ENCODE data around the gene SLC7A5. TPM values are rescaled to one million over a fixed set of nuclear protein-coding genes. Genes with fewer than 3 reads are reported as not detected.
A peak's percentile ranks its signal among the peaks of the same experiment; 100 is the strongest.
"Not testable (repeated sequence)": the region's sequence is repeated elsewhere in the genome, so short reads cannot be mapped to it uniquely, and the experiment has no call there.

The SLC7A5 gene
- polyA plus RNA-seq, 2 of the 4 experiments (the other 2 are of a cell fraction), result 265 to 972 TPM

DNA sequence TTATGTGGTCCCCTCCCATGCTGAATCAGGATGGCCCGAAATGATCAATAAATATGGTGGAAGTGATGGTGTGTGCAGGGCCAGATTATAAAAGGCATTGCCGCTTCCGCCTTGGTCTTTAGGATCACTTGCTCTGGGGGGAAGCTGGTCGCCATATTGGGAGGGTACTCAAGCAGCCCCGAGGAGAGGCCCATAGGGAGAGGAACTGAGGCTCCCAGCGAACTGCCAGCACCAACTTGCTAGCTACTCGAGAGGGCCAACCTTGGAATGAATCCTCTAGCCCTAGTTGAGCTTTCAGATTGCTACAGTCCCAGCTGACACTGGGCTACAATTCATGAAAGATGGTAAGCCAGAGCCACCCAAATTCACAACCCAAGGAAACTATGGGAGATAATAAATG is 19.0 kb upstream of the SLC7A5 start:
- H3K4me1 ChIP-seq; FAIRE-seq; DNase-seq (ENCODE audit: low read depth in 1 of 2, low spot score in 1 of 2); H3K4me3 ChIP-seq; H3K27ac ChIP-seq; H3K9me3 ChIP-seq; POLR2A ChIA-PET; H3K4me2 ChIP-seq; ATAC-seq: not testable (repeated sequence)
- WGBS (ENCODE audit: missing lambda C conversion rate), result 79% methylated on average over 7 of the region's 7 CpGs
- CTCF ChIA-PET, result interaction anchor here (0.6 to 2.5 kb wide), 5 partner anchors 12 to 297 kb away, joined by 4 to 7 read pairs (median 6); no protein-coding TSS in a partner anchor

DNA sequence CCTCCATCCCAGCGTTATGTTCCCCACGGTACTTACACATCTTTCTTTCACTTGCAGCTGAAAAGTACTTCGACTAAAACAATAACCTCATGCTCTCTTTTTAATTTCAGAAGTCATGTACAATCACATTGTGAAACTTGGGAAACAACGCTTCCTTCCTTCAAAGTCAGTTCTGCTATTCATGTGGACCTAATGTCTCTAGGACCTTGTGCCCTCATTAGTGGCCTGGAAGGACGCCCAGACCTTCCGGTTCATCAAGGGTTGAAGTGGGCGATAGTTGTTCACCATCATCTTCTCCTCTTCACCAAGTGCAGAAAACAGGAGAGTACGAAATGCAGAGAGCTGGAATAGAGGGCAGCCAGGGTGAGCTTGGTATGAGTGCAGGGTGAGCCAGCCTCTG is 18.6 kb upstream of the SLC7A5 start:
- H3K9me3 ChIP-seq; POLR2A ChIA-PET; H3K27ac ChIP-seq; DNase-seq (ENCODE audit: low read depth in 1 of 2, low spot score in 1 of 2); H3K4me3 ChIP-seq; ATAC-seq; FAIRE-seq; H3K4me1 ChIP-seq; H3K4me2 ChIP-seq: not testable (repeated sequence)
- CTCF ChIA-PET, result interaction anchor here (1.3 to 2.1 kb wide), 3 partner anchors 13 to 108 kb away, joined by 5 to 7 read pairs (median 6); no protein-coding TSS in a partner anchor
- 68% methylated on average over 8 of the region's 8 CpGs for WGBS (ENCODE audit: missing lambda C conversion rate)

DNA sequence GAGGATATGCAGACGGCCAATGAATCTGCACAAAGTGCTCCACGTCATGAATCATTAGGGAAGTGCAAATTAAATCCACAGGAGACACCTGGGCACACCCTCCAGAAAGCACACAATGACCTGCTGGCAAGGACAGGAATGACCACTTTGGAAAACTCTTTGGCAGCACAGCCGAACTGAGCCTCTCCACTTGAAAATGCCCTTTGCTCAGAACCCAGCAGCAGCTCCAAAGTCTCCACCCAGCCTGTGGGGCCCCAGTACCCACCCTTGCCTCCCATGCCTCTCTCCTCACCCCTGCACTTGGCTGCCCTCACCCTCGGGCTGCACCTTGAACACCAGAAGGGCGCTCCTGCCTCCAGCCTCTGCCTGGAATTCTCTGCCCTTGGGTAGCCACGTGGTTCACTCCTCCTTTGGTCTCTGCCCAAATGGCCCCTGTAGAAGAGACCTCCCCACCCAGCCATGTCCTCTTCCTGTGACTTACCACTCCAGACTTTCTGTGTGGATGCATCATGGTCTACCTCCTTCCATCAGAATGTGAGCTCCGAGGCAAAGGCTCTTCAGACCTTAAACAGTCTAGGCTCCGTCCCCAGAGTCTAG is 16.2 kb upstream of the SLC7A5 start:
- H3K4me2 ChIP-seq; FAIRE-seq; DNase-seq (ENCODE audit: low read depth in 1 of 2, low spot score in 1 of 2); POLR2A ChIA-PET; H3K27ac ChIP-seq; H3K4me1 ChIP-seq; H3K4me3 ChIP-seq; H3K9me3 ChIP-seq: not testable (repeated sequence)
- ATAC-seq, result peak; percentile 51 to 55
- WGBS (ENCODE audit: missing lambda C conversion rate), result 50% methylated on average over 8 of the region's 8 CpGs
- CTCF ChIA-PET, result interaction anchor here (1.7 kb wide), 1 partner anchor 182 kb away, joined by 3 read pairs; no protein-coding TSS in a partner anchor

DNA sequence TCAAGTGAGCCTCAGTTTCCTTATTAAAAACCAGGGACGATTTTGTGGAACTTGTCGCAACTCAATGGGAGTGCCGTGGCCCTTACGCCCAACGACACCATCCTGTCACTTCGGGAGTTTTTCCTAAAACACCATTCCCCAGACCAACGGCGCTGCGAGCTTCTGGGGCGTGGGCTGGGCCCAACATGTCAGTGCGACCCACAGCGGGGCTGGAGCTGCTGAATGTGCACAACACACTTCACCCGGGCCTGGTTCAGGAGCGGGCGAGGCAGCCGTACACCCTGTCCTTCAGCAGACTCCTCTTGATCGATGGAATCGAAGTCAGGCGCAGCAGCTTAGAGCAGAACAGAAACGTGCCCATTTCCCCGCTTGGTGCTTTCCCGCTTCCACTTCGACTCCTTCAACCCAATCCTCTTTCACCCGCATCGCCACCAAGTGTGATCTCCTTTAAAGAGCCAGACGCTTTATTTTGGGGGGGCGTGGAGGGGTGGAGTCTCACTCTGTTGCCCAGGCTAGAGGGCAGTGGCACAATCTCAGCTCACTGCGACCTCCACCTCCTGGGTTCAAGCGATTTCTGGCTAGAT is 13.2 kb upstream of the SLC7A5 start:
- H3K4me1 ChIP-seq, result no peaks in the 10 kb centered on the region
- no peak overlapping the region for H3K27ac ChIP-seq
- DNase-seq (ENCODE audit: low read depth in 1 of 2, low spot score in 1 of 2), result no peak
- H3K9me3 ChIP-seq, result 0 out of 3 replicates have a peak, but pooled peaks cover 3% of the 10 kb centered on the region
- no peak overlapping the region for H3K4me3 ChIP-seq
- ChIA-PET POLR2A (no interaction called here), CTCF (interaction anchor here (1.1 to 1.3 kb wide), 3 partner anchors 11 to 246 kb away, joined by 3 to 6 read pairs (median 5); no protein-coding TSS in a partner anchor)
- no peak for FAIRE-seq
- ATAC-seq, result no peak
- no peak for TF ChIP-seq ZNF302 (CRISPR knock-in tag; IDR thresholded peaks at IDR 0.05)
- TF ChIP-seq CHD4 (IDR thresholded peaks at IDR 0.05; ENCODE audit: borderline replicate concordance), result no peak
- TF ChIP-seq, protein P1, sequence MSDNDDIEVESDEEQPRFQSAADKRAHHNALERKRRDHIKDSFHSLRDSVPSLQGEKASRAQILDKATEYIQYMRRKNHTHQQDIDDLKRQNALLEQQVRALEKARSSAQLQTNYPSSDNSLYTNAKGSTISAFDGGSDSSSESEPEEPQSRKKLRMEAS (IDR thresholded peaks at IDR 0.05), result no peak
- no peak for TF ChIP-seq CBX8 (IDR thresholded peaks at IDR 0.05)
- no peak for TF ChIP-seq RFX5 (IDR thresholded peaks at IDR 0.05)
- no peak for TF ChIP-seq BHLHE40 (IDR thresholded peaks at IDR 0.05; ENCODE audit: low read depth, low read length)
- no peak for TF ChIP-seq RCOR1 (IDR thresholded peaks at IDR 0.05; ENCODE audit: low read depth, low read length)
- no peak overlapping the region for H3K4me2 ChIP-seq
- WGBS (ENCODE audit: missing lambda C conversion rate), result 82% methylated on average over 27 of the region's 29 CpGs

DNA sequence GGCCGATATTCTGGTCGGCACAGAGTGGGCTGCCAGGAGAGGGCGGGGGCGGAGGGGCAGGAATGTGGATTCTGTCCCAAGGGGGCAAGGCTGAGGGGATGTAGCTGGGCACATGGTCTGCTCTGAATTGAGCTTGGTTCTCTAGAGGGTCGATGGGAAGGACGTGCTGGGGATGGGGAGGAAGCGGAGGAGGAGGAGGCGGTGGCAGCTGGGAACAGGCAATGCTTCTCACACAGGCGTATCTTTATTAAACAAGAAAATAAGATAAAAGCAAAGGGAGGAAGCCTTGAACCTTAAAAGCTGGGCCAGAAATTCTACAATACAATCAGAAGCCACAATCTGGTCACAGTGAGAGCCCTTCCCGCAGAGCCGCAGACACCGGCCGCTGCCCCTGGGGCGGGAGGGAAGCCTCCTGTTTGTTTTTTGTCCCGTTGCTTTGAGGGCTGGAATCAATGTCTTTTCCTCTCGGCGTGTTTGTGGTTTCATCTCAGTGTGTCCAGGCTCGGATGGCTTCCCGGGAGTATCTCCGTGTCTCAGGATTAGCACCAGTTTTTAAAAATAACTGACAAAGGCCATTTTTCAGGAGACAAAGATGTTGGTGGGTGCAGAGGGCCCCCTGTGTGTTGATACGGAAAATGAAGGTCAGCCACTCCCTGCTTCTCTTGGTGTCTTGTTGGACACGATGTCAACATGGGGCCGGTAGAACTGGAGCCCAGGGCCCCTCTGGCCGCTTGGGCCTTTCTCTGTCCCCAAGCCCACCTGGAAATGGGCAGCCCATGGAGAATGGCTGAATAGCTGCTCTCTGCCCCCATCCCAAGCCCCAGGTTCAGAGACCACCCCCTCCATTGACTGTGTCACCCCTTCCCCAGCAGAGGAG is 12.3 kb upstream of the SLC7A5 start:
- no peak for FAIRE-seq
- no peak overlapping the region for H3K27ac ChIP-seq
- H3K4me2 ChIP-seq, result no peak overlapping the region
- no peak overlapping the region for H3K4me3 ChIP-seq
- no peaks in the 10 kb centered on the region for H3K4me1 ChIP-seq
- H3K9me3 ChIP-seq, result 0 out of 3 replicates have a peak, but pooled peaks cover 3% of the 10 kb centered on the region
- 74% methylated on average over 20 of the region's 24 CpGs for WGBS (ENCODE audit: missing lambda C conversion rate)
- CTCF ChIA-PET, result interaction anchor here (0.9 to 2.3 kb wide), 6 partner anchors 10 to 245 kb away, joined by 3 to 7 read pairs (median 4); partner anchors contain the start of gene KLHDC4
- DNase-seq (ENCODE audit: low read depth in 1 of 2, low spot score in 1 of 2), result no peak
- POLR2A ChIA-PET, result no interaction called here
- peak in 1 of 2 experiments; percentile 12; a peak in 1 of 6 replicates for ATAC-seq
- TF ChIP-seq POLR2AphosphoS2 (conservative IDR thresholded peaks at IDR 0.05; ENCODE audit: low read length) (no peak), EHMT2 (IDR thresholded peaks at IDR 0.05; ENCODE audit: low read depth) (no peak), FOXS1 (CRISPR knock-in tag; IDR thresholded peaks at IDR 0.05) (no peak), MYC (IDR thresholded peaks at IDR 0.05; ENCODE audit: borderline replicate concordance, low read length) (no peak), BHLHE40 (IDR thresholded peaks at IDR 0.05; ENCODE audit: low read depth, low read length) (no peak), ZNF302 (CRISPR knock-in tag; IDR thresholded peaks at IDR 0.05) (no peak), JUNB (IDR thresholded peaks at IDR 0.05) (no peak), EP300 (IDR thresholded peaks at IDR 0.05) (no peak), CEBPB (IDR thresholded peaks at IDR 0.05) (no peak), ZFP36 (IDR thresholded peaks at IDR 0.05; ENCODE audit: borderline replicate concordance, partially characterized antibody) (no peak), HOXB5 (CRISPR knock-in tag; IDR thresholded peaks at IDR 0.05) (no peak), SREBF2 (IDR thresholded peaks at IDR 0.05) (no peak), CHD2 (IDR thresholded peaks at IDR 0.05; ENCODE audit: low read length, partially characterized antibody) (no peak)
- TF ChIP-seq, protein P2, sequence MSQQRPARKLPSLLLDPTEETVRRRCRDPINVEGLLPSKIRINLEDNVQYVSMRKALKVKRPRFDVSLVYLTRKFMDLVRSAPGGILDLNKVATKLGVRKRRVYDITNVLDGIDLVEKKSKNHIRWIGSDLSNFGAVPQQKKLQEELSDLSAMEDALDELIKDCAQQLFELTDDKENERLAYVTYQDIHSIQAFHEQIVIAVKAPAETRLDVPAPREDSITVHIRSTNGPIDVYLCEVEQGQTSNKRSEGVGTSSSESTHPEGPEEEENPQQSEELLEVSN (IDR thresholded peaks at IDR 0.05; ENCODE audit: borderline replicate concordance, low read depth), result no peak
- TF ChIP-seq, protein P3, sequence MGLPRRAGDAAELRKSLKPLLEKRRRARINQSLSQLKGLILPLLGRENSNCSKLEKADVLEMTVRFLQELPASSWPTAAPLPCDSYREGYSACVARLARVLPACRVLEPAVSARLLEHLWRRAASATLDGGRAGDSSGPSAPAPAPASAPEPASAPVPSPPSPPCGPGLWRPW (IDR thresholded peaks at IDR 0.05), result no peak
- TF ChIP-seq, protein P1 (IDR thresholded peaks at IDR 0.05), result no peak
- TF ChIP-seq, protein P4, sequence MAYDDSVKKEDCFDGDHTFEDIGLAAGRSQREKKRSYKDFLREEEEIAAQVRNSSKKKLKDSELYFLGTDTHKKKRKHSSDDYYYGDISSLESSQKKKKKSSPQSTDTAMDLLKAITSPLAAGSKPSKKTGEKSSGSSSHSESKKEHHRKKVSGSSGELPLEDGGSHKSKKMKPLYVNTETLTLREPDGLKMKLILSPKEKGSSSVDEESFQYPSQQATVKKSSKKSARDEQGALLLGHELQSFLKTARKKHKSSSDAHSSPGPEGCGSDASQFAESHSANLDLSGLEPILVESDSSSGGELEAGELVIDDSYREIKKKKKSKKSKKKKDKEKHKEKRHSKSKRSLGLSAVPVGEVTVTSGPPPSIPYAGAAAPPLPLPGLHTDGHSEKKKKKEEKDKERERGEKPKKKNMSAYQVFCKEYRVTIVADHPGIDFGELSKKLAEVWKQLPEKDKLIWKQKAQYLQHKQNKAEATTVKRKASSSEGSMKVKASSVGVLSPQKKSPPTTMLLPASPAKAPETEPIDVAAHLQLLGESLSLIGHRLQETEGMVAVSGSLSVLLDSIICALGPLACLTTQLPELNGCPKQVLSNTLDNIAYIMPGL (CRISPR knock-in tag; IDR thresholded peaks at IDR 0.05; ENCODE audit: borderline replicate concordance), result no peak

Measured in A549 (cell line).